ENCODE data around the gene UNC13D. TPM values are rescaled to one million over a fixed set of nuclear protein-coding genes. Genes with fewer than 3 reads are reported as not detected.

The UNC13D gene
- total and polyA plus RNA-seq, 9 of the 15 experiments (the other 6 are each of a cell fraction or from before 2014, with no cell fraction given) = 0.86 to 244 (median 69.2) TPM

GRCh38 chr17:75854101-75854748, 10.0 kb upstream of the UNC13D start:
- peaks cover 34% of the 10 kb centered on the region for H3K79me2 ChIP-seq (ENCODE audit: control insufficient read depth, insufficient read depth, low read length)
- no peaks in the 10 kb centered on the region for H3K27me3 ChIP-seq (ENCODE audit: control insufficient read depth in 2 of 2, insufficient read depth in 2 of 2, low read length in 2 of 2)
- no peak for FAIRE-seq
- H3K9me1 ChIP-seq (ENCODE audit: control insufficient read depth, insufficient read depth, low read length) = no peaks in the 10 kb centered on the region
- peak overlapping the region; percentile 88 for H3K4me3 ChIP-seq
- H3K36me3 ChIP-seq (ENCODE audit: control insufficient read depth, insufficient read depth, low read length) = peaks cover 22% of the 10 kb centered on the region; the same call in 2 of the 3 replicates
- WGBS (ENCODE audit: insufficient coverage, low coverage, missing lambda C conversion rate) = 2% methylated on average over 6 of the region's 7 CpGs
- in situ Hi-C loops (cut with MboI) (no loop called here), intact Hi-C loops (cut with micrococcal nuclease) (loop anchor here (2.0 kb wide), 1 partner anchor 43 kb away; the partner anchor contains the start of gene TRIM65)
- CTCF ChIA-PET (ENCODE audit: low intra/inter-chr PET ratio) = interaction anchor here (2.6 kb wide), 1 partner anchor 42 kb away, joined by 16 read pairs; the partner anchor contains the start of gene TRIM65
- ATAC-seq = no peak
- peak overlapping the region; percentile 84 for H3K27ac ChIP-seq (ENCODE audit: extremely low read depth, low read depth, low read length)
- H3K4me1 ChIP-seq (replicated peaks in 1 of 2; ENCODE audit: control insufficient read depth in 2 of 2, insufficient read depth in 2 of 2, low read length in 2 of 2) = peaks cover 31 to 36% of the 10 kb centered on the region in 2 experiments
- POLR2A ChIA-PET = interaction anchor here (0.9 to 8.2 kb wide), 8 partner anchors 9 to 90 kb away, joined by 3 to 109 read pairs (median 4); partner anchors contain the start of genes GALK1 and UNC13D
- no peaks in the 10 kb centered on the region for H3K9me3 ChIP-seq (replicated peaks; ENCODE audit: control insufficient read depth, insufficient read depth, low read depth, low read length)
- TSS peak; percentile 81 for BruUV-seq (replicated peaks)
- H3K9ac ChIP-seq (ENCODE audit: insufficient read depth in 1 of 2, low read depth in 2 of 2, low read length in 2 of 2) = peak overlapping the region; percentile 77 to 83
- no peak overlapping the region for H2AFZ ChIP-seq (ENCODE audit: low read depth, low read length)
- H4K20me1 ChIP-seq (replicated peaks; ENCODE audit: control insufficient read depth, insufficient read depth, low read length) = no peaks in the 10 kb centered on the region
- peak overlapping the region; percentile 87 for H3K4me2 ChIP-seq (ENCODE audit: insufficient read depth, low read length)
- peak in 1 of 4 experiments; percentile 12 for DNase-seq (ENCODE audit: extremely low read depth in 1 of 4, low spot score in 3 of 4)
- TF ChIP-seq ZNF316 (IDR thresholded peaks at IDR 0.05) = peak; percentile 60
- no peak for TF ChIP-seq MBD2 (IDR thresholded peaks at IDR 0.05; ENCODE audit: borderline replicate concordance, low read depth)
- no peak for TF ChIP-seq SFPQ (IDR thresholded peaks at IDR 0.05; ENCODE audit: low read depth, low read length)
- peak; percentile 16; the same call in 1 of the 2 replicates for TF ChIP-seq ZNF589 (CRISPR knock-in tag; IDR thresholded peaks at IDR 0.05; ENCODE audit: low read depth)
- peak; percentile 40 for TF ChIP-seq KDM5B (IDR thresholded peaks at IDR 0.05; ENCODE audit: insufficient replicate concordance, low read depth, low read length)
- peak; percentile 18; the same call in 1 of the 2 replicates for TF ChIP-seq PML (IDR thresholded peaks at IDR 0.05; ENCODE audit: low read length)
- peak; percentile 74 for TF ChIP-seq C11orf30 (IDR thresholded peaks at IDR 0.05; ENCODE audit: low read depth)
- peak; percentile 66 for TF ChIP-seq ATF3 (IDR thresholded peaks at IDR 0.05)
- no peak for TF ChIP-seq ATF3 (CRISPR knock-in tag; conservative IDR thresholded peaks at IDR 0.05)
- TF ChIP-seq MAFG (tag; conservative IDR thresholded peaks at IDR 0.05) = 0 out of 2 replicates have a peak, but pooled peaks have one; percentile 23
- peak; percentile 34; the same call in 1 of the 2 replicates for TF ChIP-seq JUND (IDR thresholded peaks at IDR 0.05; ENCODE audit: borderline replicate concordance, low read depth, low read length)
- no peak for TF ChIP-seq JUND (tag; IDR thresholded peaks at IDR 0.05; ENCODE audit: borderline replicate concordance, low read depth, low read length)
- no peak for TF ChIP-seq ZNF436 (CRISPR knock-in tag; IDR thresholded peaks at IDR 0.05)
- 0 out of 2 replicates have a peak, but pooled peaks have one; percentile 10 for TF ChIP-seq ZBTB9 (CRISPR knock-in tag; IDR thresholded peaks at IDR 0.05)
- TF ChIP-seq NFE2 (IDR thresholded peaks at IDR 0.05; ENCODE audit: low read depth) = peak; percentile 32; the same call in 1 of the 2 replicates
- TF ChIP-seq FOSL1 (tag; conservative IDR thresholded peaks at IDR 0.05) = peak; percentile 69
- TF ChIP-seq ARID1B (IDR thresholded peaks at IDR 0.05) = 0 out of 2 replicates have a peak, but pooled peaks have one; percentile 14
